HG02642 (cell line): ENCODE data around the gene MED12L.

ENCODE experiments used
- ATAC-seq: cut with Tn5 transposase; IDR thresholded peaks from one replicate; pipeline ENCODE4 v1.9.1; 2021; ENCODE audit warnings: mild to moderate bottlenecking; ENCODE audit not compliant: unreplicated experiment, poor library complexity

Gene MED12L

DNA sequence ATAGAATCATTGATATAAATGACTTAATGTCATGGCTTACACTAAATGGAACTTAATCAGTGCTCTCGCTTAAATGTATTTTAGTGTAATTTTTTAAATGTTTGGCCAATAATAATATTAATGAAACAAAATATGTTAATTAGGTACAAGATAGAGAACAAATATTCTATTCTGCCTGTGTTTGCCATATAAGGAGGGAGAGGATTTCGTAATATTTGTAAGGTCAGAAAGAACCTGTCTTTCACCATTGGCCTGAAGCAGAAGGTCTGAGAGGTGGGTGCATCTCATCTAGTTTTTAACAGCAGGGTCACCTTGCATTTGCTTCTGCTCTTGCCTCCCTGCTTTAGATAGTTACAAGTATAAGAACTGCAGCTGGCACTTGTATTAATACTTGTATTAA, 228.7 kb downstream of the MED12L start:
- ATAC-seq, result no peak

DNA sequence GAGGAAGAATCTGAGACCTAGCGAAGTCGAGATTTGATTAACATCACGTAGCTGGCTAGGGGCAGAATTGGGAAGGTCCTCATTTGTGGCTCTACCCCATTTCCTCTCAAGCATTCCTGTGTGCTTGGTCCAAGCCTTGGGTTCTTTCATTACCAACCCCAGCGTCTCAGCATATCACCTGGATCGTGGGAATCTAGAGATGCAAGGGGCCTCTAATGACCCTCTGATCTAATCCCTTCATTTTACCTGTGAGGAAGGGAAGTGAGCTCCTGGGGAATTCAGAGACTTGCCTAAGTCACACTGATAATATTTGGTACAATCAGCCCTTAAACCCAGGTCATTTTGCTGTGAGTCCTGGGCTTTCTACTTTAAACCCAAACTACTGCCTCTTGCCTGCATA, 229.1 kb downstream of the MED12L start:
- ATAC-seq, result no peak

DNA sequence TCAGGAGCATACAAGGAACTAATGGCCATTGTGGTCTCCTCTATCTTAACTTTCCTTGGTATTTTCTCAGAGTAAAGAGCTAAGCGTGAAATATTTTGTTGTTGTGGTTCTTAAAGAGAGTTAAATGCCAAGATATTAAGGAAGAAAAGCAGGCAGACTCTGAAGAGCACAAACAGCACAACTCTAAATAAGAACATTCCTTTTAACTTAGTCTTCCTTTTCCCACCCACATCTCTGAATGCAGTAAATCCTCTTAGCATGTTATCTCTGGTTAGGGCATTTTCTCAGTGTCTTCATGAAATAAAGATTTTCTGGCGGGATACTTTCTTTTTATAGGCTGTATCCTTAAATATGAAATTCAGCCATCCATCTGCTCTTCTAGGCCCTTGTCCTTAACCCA, 229.7 kb downstream of the MED12L start:
- no peak for ATAC-seq

DNA sequence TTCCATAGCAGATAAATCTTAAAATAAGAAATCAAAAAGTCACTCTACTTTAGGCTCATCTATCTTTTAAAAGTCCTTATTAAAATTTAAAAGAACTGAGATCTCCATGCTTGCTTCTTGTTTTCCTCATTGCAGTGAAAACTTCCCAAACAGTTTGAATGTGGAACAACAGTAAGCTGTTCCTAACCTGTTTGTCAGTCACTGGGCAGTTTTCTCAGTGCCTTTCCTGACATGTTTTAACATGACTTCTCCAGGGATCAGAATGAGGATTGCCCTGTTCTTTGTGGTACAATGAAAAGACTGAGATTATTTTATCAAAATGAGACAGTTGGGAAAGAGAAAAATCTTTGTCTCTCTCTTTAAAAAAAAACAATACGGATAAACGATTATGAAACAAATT, 230.4 kb downstream of the MED12L start:
- no peak for ATAC-seq

DNA sequence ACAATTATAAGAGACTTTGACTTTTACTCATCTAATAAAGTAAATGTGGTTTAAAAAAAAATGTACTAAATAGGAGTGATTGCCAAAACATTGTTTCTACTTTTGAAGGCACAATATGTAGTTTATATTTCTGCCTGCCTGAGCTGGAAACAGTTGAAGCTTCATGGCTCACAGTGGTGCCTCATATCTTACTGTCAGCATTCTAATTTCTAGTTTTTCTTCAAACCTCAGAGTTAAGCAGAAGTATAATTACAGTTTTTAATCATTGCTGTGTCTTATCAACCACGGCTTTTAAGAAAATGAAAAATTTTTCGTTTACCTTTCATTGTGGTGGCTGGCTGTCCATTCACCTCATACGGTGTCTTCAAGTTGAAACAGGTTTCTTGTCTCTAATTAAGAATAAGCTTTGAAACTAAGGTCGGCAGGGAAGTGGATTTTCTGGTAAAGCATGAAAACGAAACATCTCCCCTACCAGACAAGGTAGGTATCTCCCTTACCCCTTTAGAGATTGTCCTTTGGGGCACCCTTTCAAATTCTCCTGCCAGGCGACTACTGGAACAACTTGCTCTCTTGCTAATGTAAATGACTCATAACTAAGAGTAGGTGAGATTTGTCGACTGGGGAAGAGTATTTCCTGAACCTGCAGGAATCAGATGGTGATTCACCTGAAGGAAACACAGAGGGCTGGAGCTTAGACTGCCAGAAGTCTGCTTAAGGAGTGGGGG, 231.0 kb downstream of the MED12L start, which contains the start of gene GPR87:
Gene GPR87 (minus strand): TSS at position 554 of the 725 bp plus-strand sequence. CDS start 16,720 bp downstream, outside the sequence.
- ATAC-seq, result no peak

DNA sequence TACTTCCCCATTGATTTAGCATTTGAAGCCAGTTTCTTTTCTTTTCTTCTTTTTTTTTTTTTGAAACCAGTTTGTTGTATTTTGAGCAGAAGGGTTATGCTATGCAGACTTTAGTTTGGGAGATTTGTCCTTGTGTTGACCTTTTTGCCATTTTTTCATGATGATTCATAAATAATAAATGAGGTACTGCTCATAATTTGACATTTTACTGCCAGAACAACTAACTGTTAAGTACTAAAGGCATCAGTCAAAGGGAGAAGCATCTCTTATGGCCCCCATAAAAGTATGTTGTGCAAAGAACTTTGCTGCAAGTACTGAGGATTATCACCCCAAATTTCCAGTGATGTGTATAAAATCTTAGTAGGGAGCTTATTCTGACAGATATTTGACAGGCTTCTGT, 232.8 kb downstream of the MED12L start:
- no peak for ATAC-seq

DNA sequence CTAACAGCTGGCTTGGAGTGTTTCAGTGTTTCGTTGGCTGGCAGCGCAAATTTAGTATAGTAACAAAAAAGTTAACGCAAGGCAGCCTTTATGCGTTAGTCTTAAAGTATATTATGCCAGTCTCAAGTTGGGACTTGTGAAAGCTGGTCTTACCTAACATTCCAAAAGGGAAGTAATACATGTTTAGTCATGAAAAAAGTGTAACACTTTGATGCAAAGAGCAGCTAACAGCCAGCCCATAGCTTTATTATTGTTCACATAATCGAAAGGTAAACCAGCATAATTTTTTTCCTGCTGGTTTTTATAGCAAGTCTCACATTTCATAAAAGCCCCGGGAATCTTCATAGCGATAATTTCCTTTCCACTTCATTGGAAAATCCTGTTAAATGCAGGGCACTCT, 233.5 kb downstream of the MED12L start:
- ATAC-seq, result no peak

DNA sequence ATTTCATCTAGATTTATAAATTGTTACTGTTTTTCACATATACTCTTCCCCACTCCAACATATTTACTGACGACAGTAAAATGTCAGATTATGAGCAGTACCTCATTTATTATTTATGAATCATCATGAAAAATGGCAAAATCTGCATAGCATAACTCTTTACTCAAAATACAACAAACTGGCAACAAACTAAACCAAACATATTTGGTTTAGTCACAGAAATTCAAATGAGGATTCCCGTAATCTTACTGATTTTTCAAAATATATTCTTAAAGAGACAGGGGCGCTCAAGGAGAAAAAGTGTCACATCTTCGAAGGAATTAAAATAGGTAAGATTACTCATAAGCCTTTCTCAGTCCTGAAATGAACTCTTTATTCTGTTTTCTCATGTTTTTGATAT, 234.2 kb downstream of the MED12L start:
- no peak for ATAC-seq

DNA sequence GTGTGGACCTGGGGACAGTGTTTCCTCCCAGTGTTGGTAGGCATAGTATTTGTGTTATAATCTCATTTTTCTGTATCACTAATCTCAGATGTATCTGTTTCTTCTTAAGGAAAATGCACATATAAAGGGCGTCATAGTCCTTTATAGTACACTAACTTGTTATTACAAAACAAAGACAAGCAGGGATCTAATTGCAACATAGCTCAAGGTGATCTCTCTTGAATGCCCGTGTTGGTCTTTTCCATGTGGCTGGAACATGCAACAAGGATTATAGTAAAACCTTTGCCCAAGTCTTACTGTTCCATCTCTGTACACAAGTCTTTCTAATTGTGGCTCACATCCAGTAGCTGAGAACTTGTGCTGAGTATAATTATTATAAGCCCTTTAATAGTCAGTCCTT, 234.7 kb downstream of the MED12L start:
- no peak for ATAC-seq

DNA sequence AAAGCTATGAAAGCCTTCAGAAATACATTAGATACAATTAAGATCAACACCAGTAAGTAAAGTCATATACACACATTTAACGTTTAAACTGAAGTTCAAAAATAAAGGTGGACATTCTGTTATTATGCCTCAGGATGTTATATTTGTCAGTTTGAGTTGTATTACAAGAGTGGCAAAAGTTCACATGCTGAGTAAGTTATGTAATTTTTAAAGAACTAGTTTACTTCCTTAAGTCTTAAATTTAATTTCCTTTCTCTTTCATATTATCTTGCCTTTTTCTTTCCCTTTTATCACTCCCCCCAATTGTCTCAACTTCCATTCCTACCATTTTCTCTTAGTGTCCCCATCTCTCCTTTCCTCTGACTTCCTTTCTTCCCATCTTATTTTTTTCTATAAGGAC, 236.1 kb downstream of the MED12L start:
- no peak for ATAC-seq

DNA sequence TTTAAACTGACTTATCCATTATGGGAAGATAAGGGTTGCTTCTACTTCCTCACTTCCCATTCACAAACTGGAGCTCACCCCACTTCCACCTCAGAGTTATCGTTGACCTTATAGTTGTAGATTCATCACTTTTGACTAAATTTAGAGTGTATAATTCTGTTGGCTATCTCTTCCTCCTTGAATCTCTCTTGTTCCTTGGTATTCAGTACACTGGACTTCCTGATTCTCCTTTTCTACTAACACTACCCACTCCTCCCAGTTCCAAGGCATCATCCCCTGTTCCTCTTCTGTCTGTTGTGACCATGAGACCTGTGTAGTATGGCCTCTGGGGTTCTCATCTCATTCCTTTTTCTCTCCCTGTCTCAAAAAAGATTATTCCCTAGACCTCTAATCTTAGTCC, 237.0 kb downstream of the MED12L start:
- no peak for ATAC-seq

DNA sequence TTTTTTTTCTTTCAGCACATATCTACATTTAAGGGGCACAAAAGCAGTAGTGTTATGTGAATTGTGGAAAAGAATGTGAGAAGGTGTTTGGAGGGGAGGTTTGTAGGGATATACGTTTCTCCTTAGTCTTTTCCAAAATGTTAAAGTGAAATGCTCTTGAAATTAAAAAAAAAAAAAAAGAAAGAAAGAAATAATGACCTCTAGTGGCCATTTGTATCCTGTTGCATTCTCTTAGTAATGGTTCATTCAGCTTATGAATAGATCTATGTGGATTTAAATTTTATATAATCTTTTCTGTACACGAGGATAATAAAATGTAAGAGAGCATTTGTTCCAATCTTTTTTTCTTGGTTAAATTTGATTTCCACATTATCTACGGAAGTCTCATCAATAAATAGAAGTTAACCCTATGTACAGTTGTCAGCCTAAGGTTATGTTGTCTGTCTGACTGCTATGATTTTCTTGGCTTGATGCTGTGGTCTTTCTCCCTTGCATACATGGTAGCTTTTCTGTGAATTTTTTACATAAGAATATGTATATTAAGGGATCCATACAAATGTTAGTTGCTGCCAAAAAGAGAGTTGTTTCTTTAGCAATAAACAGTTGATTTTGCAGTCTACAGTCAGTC, 242.2 kb downstream of the MED12L start:
- ATAC-seq, result no peak

DNA sequence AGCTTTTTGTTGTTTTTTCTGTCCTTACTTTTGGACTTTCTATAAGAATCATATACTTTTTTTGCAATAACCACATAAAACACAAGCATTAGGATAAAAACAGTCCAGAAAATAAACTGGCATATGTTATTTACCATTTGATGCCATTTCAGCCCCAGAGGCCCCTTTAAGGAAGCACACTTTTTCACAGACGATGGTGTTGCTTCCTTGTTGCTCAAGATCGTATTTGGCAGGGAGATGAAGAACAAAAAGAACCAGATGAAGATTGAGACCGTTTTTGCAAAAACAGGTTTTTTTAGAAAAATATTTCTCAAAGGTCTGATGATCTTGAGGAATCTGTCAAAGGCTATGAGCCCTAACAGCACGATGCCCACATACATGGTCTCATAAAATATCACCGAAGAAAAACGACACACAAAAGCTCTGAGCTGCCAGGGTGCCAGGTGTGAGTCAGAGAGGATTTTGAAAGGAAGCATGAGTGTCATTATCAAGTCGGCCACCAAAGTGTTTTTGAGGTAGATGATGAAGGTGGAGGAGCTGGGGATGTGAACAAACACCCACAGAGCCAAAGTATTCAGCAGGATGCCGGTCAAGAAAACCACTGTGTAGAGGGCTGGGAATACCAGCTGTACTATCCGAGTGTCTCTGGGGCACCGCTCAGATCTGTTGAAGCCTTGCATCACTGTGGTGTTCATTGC, 243.0 kb downstream of the MED12L start:
- ATAC-seq, result no peak

DNA sequence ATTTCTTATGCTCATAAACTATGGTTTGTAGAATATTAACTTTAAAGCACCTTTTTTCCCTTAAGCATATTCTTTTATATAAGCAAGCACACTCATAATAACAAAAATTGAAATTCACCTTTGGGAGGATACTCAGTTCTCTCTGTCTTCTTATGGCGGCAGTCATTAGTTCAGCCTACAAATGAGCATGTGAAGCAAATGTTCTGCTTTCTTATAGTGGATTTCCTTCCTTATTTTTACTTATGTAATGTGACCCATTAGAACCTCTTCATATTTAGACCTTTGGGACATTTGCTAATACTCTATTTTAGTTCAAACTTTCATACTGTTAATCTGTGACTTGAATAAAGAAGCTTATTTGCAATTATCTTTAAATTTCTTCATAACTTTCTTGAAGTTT, 243.9 kb downstream of the MED12L start, which contains the start of gene P2RY13:
Gene P2RY13 (minus strand): TSS at position 187 of the 400 bp plus-strand sequence. CDS start 21 bp downstream, at position 166.
- ATAC-seq, result no peak

DNA sequence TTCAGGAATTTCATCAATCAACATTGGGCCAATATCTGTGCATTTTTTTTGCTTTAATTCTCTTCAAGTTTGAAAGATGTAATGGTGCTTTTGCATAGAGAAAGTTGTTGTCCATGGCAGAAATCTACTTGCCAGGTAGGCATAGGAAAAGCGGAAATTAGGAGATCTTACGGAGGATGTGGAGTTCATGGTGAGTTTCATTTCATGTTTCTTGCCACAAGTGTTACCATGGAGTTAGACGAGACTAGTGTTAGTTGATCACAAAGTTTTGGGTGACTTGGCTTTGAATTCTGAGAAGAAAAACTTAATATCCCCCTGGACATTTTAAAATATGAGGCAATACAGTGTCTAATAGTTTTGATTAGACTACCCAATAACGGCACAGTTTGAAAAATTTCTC, 244.9 kb downstream of the MED12L start:
- ATAC-seq, result no peak

DNA sequence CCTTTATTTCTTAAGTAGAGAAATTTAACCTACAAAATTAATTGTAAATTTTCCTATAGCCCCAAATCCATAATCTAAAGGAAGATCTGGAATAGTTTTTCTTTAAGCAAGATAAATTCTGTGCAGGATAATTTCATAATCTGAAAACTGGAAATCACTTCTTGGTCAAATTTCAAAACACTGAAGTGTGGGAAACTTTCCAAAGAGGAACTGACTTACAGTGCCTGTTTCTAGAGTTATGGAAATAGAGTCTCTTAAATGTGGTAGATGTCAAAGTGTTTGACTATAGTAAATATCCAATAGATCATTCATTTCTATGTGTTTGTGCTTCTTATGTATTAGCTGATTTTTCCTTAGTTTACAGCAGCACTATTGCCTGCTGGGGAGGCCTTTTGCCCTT, 245.4 kb downstream of the MED12L start:
- no peak for ATAC-seq

DNA sequence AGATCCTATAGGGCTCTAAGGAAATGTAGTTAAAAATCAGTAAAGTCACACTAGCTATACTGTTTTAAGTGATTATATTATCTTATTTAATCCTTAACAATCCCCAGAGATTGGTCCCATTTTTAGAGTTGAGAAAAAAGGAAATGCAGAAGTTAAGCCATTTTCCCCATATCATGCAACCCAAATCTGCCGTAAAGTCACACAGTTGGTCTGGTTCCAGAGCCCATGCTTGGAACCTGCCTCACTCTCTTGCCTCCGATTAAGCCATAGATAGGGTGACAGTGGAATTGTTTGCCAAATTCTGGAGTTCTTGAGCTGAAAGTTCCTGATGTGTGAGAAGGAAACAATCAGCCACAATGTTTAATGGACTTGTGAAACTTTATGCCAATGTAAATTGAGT, 246.2 kb downstream of the MED12L start:
- no peak for ATAC-seq

DNA sequence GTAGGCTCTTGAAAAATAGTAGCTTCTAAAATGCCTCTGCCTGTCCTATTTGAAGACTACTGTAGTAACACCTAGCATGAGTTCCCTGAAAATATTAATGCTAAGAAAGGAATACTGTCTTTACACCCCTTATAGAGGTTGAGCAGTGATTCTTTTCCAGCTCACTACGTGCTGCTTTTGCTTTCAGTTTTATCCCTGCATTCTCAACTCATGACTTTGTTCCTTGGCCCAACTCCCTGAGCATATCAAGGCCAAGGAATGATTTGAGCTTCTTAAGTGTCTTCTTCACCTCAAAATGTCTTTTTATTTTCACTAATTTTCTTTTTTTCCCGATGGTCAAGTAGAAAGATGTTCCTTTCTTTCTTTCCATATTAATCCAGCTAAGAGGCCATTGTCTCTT, 260.4 kb downstream of the MED12L start:
- ATAC-seq, result no peak

DNA sequence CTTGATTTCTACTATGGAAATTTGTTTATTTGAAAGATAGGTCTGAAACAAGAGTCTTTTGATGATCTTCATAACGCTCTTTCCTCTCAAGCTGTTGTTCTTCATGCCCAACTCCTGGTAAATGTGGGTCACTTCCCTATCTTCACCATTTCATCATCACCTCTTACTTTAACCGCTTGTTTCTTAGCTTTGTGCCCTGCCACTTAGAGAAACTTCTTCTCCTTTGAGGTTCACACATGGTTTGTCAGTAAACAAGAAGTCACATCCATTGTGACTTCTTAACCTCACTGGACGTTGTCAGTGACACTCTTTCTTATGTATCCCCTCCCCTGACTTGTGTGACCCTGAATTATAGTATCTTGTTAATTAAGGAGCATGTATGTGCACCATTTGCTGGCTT, 260.8 kb downstream of the MED12L start:
- ATAC-seq, result no peak

DNA sequence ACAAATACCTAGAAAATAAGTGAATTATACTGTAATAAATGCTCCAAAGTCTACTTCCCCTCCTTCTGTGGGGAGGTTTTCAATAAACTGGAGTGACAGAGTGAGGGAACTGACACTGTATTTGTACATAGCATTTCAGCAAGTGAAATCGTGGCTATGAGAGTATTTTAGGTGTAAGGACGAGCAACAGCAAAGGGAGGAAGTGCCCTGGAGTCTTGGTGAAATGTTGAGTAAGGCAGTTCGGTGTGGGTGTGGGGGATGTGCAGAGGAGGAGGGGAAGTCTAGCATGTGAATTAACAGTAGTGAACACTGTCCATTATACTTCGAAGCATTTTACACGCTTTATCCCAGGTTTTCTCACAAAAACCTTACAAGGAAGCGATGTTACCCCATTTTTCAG, 262.0 kb downstream of the MED12L start:
- ATAC-seq, result no peak

DNA sequence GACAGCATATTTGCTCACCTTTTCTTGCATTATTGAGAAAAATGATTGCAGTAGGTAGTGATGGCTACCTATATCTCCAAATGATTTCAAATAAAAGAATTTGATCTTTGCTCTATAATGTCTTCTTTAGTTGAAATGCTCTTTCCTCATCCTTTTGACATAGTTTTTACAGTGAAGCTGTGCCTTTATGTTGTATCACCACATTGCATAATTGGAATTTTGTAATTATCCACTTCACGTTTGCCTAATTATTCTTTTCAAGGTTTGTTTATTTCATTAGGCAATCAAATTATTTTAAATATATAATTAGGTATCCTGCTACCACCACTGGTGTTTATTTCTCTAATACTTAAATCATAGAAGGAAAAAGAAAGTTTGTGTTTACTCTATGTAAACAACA, 265.2 kb downstream of the MED12L start:
- no peak for ATAC-seq
